Measurements from ENCODE around the gene KIAA0825. TPM values are rescaled to one million over a fixed set of nuclear protein-coding genes. Genes with fewer than 3 reads are reported as not detected.
"Not testable (repeated sequence)": the region's sequence is repeated elsewhere in the genome, so short reads cannot be mapped to it uniquely, and the experiment has no call there.

The KIAA0825 gene
- total RNA-seq, 1 experiment from 2014 or later, result 1.9 TPM

DNA sequence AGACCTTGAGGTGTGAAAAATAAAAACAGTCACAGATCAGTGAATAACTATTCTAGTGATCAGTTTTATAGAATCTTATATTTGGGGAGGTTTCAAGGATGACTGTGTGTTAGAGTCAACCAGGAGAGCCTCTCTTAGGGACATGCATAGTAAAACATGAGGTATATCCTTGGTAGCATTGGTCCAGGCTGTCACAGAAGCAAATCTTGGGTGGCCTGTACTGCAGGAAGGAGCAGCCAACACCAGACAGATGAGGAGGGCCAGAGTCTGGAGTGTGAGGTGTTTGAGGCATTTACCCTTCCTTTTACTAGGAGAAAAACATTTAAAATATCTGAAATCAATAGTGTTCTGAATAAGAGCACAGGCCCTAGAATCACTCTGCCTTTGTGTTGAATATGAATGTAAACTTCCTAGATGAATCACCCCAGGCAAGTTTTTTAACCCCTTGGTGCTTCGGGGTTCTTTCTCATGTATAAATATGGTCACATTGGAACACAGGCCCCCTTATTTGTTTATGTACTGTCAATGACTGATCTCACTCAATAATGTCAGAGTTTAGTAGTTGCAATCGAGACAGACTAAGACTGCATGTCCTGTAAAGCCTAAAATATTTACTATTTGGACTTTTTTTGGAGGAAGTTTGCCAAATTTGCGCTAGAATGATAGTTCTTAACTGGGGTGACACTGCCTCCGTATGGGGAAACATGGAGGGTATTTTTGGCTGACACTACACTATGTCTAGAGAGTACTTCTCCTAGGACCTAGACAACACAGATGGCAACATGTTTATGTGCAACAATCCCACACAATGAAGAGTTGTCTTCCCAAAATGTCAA lies 460.5 kb downstream of the KIAA0825 start:
- Histone ChIP-seq H3K4me3 (no peak overlapping the region), H3K4me2 (no peak overlapping the region), H3K4me1 (replicated peaks; ENCODE audit: insufficient read depth) (no peaks in the 10 kb centered on the region), H3K79me2 (ENCODE audit: low read depth) (no peaks in the 10 kb centered on the region), H3K27me3 (ENCODE audit: insufficient read depth, low read depth) (no peaks in the 10 kb centered on the region), H3K9me2 (ENCODE audit: insufficient read depth) (no peaks in the 10 kb centered on the region), H3F3A (ENCODE audit: insufficient read depth, low read depth) (no peaks in the 10 kb centered on the region), H2AFZ (no peak overlapping the region), H4K20me1 (ENCODE audit: insufficient read depth) (no peaks in the 10 kb centered on the region), H3K36me3 (ENCODE audit: low read depth) (no peaks in the 10 kb centered on the region), H3K9me3 (ENCODE audit: insufficient read depth, low read depth) (no peaks in the 10 kb centered on the region), H3K27ac (no peak overlapping the region)
- intact Hi-C loops (cut with micrococcal nuclease; ENCODE audit: unreplicated experiment), result no loop called here
- TF ChIP-seq EZH2 (IDR thresholded peaks at IDR 0.05; ENCODE audit: low read depth) (no peak), CTCF (conservative IDR thresholded peaks at IDR 0.05) (no peak)
- no peak for DNase-seq
- no TSS peak for BruUV-seq (replicated peaks)
- POLR2A ChIA-PET (ENCODE audit: unreplicated experiment), result no interaction called here
- CTCF ChIA-PET, result no interaction called here

GRCh38 chr5:94154672-94155071 lies 463.7 kb downstream of the KIAA0825 start:
- intact Hi-C loops (cut with micrococcal nuclease; ENCODE audit: unreplicated experiment), result no loop called here
- BruUV-seq (replicated peaks), result no TSS peak
- H3K4me1 ChIP-seq (replicated peaks; ENCODE audit: insufficient read depth), result no peaks in the 10 kb centered on the region

DNA sequence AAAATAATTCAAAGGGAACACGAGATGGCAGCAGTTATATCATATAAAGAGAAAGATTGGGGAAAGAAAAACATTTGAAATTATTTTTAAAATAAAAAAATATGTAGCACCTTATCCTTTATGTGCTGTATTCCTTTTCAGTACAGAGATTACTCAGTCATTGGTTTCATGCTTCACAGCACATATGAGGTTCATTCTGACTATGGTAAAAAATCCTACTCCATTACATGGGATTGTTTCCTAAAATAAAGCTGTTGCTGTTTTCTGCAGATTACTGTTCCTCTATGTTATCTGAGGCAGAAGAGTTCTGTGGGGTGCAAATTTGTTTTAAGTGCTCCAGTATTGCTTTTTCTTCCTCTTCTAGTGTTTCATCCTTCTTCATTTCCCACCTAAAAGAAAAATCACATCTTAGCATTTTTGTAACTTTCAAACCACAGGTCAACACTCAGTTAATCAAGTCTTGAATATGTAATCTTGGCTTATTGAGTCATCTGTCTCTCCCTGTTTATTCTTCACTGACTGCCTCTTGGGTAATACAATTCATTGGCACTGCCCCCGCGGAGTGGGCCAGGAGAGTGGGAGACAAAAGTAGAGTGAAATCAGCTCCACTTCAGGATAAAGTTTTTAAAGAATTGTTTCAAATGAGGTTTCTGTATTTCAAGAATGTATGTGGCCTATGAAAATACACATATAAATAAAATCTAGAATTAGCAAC lies 464.5 kb downstream of the KIAA0825 start:
- no TSS peak for BruUV-seq (replicated peaks)

More at GRCh38 chr5:94154672-94155071, 463.7 kb downstream of the KIAA0825 start:
- no peaks in the 10 kb centered on the region for H3K79me2 ChIP-seq (ENCODE audit: low read depth)
- no peaks in the 10 kb centered on the region for H3K9me2 ChIP-seq (ENCODE audit: insufficient read depth)
- ChIA-PET POLR2A (ENCODE audit: unreplicated experiment) (no interaction called here), CTCF (no interaction called here)
- H3K4me3 ChIP-seq, result no peak overlapping the region
- no peaks in the 10 kb centered on the region for H3K27me3 ChIP-seq (ENCODE audit: insufficient read depth, low read depth)
- TF ChIP-seq EZH2 (IDR thresholded peaks at IDR 0.05; ENCODE audit: low read depth), result no peak
- TF ChIP-seq CTCF (conservative IDR thresholded peaks at IDR 0.05), result no peak
- no peak overlapping the region for H3K4me2 ChIP-seq
- DNase-seq, result no peak
- H3K9me3 ChIP-seq (ENCODE audit: insufficient read depth, low read depth), result no peaks in the 10 kb centered on the region
- no peaks in the 10 kb centered on the region for H3K36me3 ChIP-seq (ENCODE audit: low read depth)
- H4K20me1 ChIP-seq (ENCODE audit: insufficient read depth), result no peaks in the 10 kb centered on the region
- no peaks in the 10 kb centered on the region for H3F3A ChIP-seq (ENCODE audit: insufficient read depth, low read depth)
- H2AFZ ChIP-seq, result no peak overlapping the region
- H3K27ac ChIP-seq, result no peak overlapping the region

DNA sequence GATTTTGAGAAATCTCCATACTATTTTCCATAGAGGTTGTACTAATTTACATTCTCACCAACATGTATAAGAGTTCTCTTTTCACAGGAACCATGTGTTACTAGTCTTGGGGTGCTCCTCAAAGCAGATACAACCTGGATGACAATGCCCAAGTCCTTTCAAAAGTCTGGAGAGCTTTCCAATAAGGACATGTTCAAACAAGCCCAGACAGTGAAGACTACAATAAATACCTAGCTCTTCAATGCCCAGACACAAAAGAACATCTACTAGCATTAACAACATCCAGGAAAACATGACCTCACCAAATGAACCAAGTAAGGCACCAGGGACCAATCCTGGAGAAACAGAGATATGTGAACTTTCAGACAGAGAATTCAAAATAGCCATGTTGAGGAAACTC lies 474.8 kb downstream of the KIAA0825 start:
- POLR2A ChIA-PET (ENCODE audit: unreplicated experiment); H3K79me2 ChIP-seq (ENCODE audit: low read depth); CTCF ChIA-PET; H4K20me1 ChIP-seq (ENCODE audit: insufficient read depth); H3K36me3 ChIP-seq (ENCODE audit: low read depth); H3K27me3 ChIP-seq (ENCODE audit: insufficient read depth, low read depth); H3K4me1 ChIP-seq (replicated peaks; ENCODE audit: insufficient read depth); H3K27ac ChIP-seq; DNase-seq; H3K9me3 ChIP-seq (ENCODE audit: insufficient read depth, low read depth); BruUV-seq (replicated peaks); H3F3A ChIP-seq (ENCODE audit: insufficient read depth, low read depth); intact Hi-C loops (cut with micrococcal nuclease; ENCODE audit: unreplicated experiment); H2AFZ ChIP-seq; H3K4me2 ChIP-seq; H3K4me3 ChIP-seq; H3K9me2 ChIP-seq (ENCODE audit: insufficient read depth): not testable (repeated sequence)

More for the DNA sequence above, 464.5 kb downstream of the KIAA0825 start:
- no peaks in the 10 kb centered on the region for H4K20me1 ChIP-seq (ENCODE audit: insufficient read depth)
- H3K4me2 ChIP-seq, result no peak overlapping the region
- intact Hi-C loops (cut with micrococcal nuclease; ENCODE audit: unreplicated experiment), result no loop called here
- H2AFZ ChIP-seq, result no peak overlapping the region
- no peaks in the 10 kb centered on the region for H3K9me3 ChIP-seq (ENCODE audit: insufficient read depth, low read depth)
- H3K9me2 ChIP-seq (ENCODE audit: insufficient read depth), result no peaks in the 10 kb centered on the region
- H3K4me1 ChIP-seq (replicated peaks; ENCODE audit: insufficient read depth), result no peaks in the 10 kb centered on the region
- no peaks in the 10 kb centered on the region for H3K27me3 ChIP-seq (ENCODE audit: insufficient read depth, low read depth)
- no peak overlapping the region for H3K4me3 ChIP-seq
- TF ChIP-seq EZH2 (IDR thresholded peaks at IDR 0.05; ENCODE audit: low read depth) (no peak), CTCF (conservative IDR thresholded peaks at IDR 0.05) (no peak)
- no peaks in the 10 kb centered on the region for H3K79me2 ChIP-seq (ENCODE audit: low read depth)
- no peaks in the 10 kb centered on the region for H3K36me3 ChIP-seq (ENCODE audit: low read depth)
- no peaks in the 10 kb centered on the region for H3F3A ChIP-seq (ENCODE audit: insufficient read depth, low read depth)
- CTCF ChIA-PET, result no interaction called here
- POLR2A ChIA-PET (ENCODE audit: unreplicated experiment), result no interaction called here
- no peak overlapping the region for H3K27ac ChIP-seq
- no peak for DNase-seq
